ENCODE results near the gene TMPRSS13.
"Not testable (repeated sequence)": the region's sequence is repeated elsewhere in the genome, so short reads cannot be mapped to it uniquely, and the experiment has no call there.

Gene TMPRSS13

GRCh38 chr11:117930668-117931330 is 1.6 kb upstream of the TMPRSS13 start:
- H3K36me3 ChIP-seq (ENCODE audit: control insufficient read depth, insufficient read depth, low read length), result no peaks in the 10 kb centered on the region
- no peak for TF ChIP-seq CTCF (IDR thresholded peaks at IDR 0.05; ENCODE audit: insufficient read depth, low read length, poor library complexity, severe bottlenecking)
- no peak for DNase-seq (ENCODE audit: extremely low read depth, insufficient read length)
- H3K4me3 ChIP-seq (replicated peaks; ENCODE audit: low read depth, low read length), result no peak overlapping the region
- no peaks in the 10 kb centered on the region for H3K27me3 ChIP-seq (replicated peaks; ENCODE audit: control insufficient read depth, insufficient read depth, low read length)

GRCh38 chr11:117929916-117930570 is 841 bp upstream of the TMPRSS13 start:
- Histone ChIP-seq H3K4me3 (replicated peaks; ENCODE audit: low read depth, low read length) (no peak overlapping the region), H3K27me3 (replicated peaks; ENCODE audit: control insufficient read depth, insufficient read depth, low read length) (no peaks in the 10 kb centered on the region), H3K36me3 (ENCODE audit: control insufficient read depth, insufficient read depth, low read length) (no peaks in the 10 kb centered on the region)
- TF ChIP-seq CTCF (IDR thresholded peaks at IDR 0.05; ENCODE audit: insufficient read depth, low read length, poor library complexity, severe bottlenecking), result no peak
- DNase-seq (ENCODE audit: extremely low read depth, insufficient read length), result no peak

- H3K36me3 ChIP-seq (ENCODE audit: control insufficient read depth, insufficient read depth, low read length), result no peaks in the 10 kb centered on the region
- H3K4me3 ChIP-seq (replicated peaks; ENCODE audit: low read depth, low read length), result no peak overlapping the region
- DNase-seq (ENCODE audit: extremely low read depth, insufficient read length), result no peak
- no peaks in the 10 kb centered on the region for H3K27me3 ChIP-seq (replicated peaks; ENCODE audit: control insufficient read depth, insufficient read depth, low read length)
- TF ChIP-seq CTCF (IDR thresholded peaks at IDR 0.05; ENCODE audit: insufficient read depth, low read length, poor library complexity, severe bottlenecking), result no peak
Observed at GRCh38 chr11:117928446-117929141, 608 bp downstream of the TMPRSS13 start.

- Histone ChIP-seq H3K27me3 (replicated peaks; ENCODE audit: control insufficient read depth, insufficient read depth, low read length) (no peaks in the 10 kb centered on the region), H3K36me3 (ENCODE audit: control insufficient read depth, insufficient read depth, low read length) (no peaks in the 10 kb centered on the region), H3K4me3 (replicated peaks; ENCODE audit: low read depth, low read length) (no peak overlapping the region)
- no peak for DNase-seq (ENCODE audit: extremely low read depth, insufficient read length)
- TF ChIP-seq CTCF (IDR thresholded peaks at IDR 0.05; ENCODE audit: insufficient read depth, low read length, poor library complexity, severe bottlenecking), result no peak
Observed at GRCh38 chr11:117927926-117928325, 1.3 kb downstream of the TMPRSS13 start.

- not testable (repeated sequence) for H3K27me3 ChIP-seq (replicated peaks; ENCODE audit: control insufficient read depth, insufficient read depth, low read length); DNase-seq (ENCODE audit: extremely low read depth, insufficient read length); H3K36me3 ChIP-seq (ENCODE audit: control insufficient read depth, insufficient read depth, low read length); H3K4me3 ChIP-seq (replicated peaks; ENCODE audit: low read depth, low read length)
Observed at GRCh38 chr11:117926166-117926565, 3.0 kb downstream of the TMPRSS13 start.

GRCh38 chr11:117925198-117925925 is 3.8 kb downstream of the TMPRSS13 start:
- Histone ChIP-seq H3K27me3 (replicated peaks; ENCODE audit: control insufficient read depth, insufficient read depth, low read length) (no peaks in the 10 kb centered on the region), H3K4me3 (replicated peaks; ENCODE audit: low read depth, low read length) (no peak overlapping the region), H3K36me3 (ENCODE audit: control insufficient read depth, insufficient read depth, low read length) (no peaks in the 10 kb centered on the region)
- DNase-seq (ENCODE audit: extremely low read depth, insufficient read length), result no peak
- no peak for TF ChIP-seq CTCF (IDR thresholded peaks at IDR 0.05; ENCODE audit: insufficient read depth, low read length, poor library complexity, severe bottlenecking)
